DMS79 (cell line): ENCODE results near the gene GMDS.

ENCODE experiments used
- DNase-seq: peaks from one replicate; lab custom pipeline; 2025; lab: John Stamatoyannopoulos, UW

The GMDS gene

DNA sequence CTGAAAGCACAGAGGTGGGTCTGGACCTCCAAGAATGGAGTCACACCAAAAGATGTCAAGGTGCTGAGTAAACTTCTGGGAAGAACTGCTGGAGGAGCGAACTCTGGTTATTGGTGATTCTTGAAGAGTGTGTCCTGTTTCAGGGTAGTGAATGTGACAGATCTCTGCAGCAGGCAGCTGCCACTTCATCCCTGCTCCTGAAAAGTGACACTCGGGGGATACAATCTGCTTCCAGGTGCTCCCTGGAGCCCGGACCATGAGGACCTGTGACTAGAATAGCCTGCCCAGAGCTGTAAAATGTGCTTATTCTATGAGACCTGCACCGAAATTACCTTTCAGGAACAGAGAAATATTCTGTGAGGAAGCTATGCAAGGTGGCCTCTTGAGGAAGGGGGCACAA is 444.6 kb downstream of the GMDS start:
- no peak for DNase-seq

DNA sequence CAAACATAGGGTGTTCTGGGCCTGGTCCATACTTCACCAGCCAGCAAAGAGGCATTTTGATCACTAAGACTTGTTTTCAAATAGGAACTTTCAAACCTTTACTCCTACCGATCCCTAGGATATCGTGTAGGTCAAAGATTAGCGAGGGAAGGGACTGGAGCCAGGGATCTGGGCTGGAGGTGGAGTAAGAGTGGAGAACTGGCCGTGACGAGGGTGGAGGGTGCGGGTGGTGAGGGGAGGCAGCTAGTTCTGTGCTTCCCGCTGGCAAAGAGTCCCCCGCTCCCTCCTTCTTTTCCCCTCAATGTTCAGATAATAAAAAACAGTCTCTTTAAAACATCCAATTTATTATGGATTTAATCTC is 446.5 kb downstream of the GMDS start:
- DNase-seq, result no peak

DNA sequence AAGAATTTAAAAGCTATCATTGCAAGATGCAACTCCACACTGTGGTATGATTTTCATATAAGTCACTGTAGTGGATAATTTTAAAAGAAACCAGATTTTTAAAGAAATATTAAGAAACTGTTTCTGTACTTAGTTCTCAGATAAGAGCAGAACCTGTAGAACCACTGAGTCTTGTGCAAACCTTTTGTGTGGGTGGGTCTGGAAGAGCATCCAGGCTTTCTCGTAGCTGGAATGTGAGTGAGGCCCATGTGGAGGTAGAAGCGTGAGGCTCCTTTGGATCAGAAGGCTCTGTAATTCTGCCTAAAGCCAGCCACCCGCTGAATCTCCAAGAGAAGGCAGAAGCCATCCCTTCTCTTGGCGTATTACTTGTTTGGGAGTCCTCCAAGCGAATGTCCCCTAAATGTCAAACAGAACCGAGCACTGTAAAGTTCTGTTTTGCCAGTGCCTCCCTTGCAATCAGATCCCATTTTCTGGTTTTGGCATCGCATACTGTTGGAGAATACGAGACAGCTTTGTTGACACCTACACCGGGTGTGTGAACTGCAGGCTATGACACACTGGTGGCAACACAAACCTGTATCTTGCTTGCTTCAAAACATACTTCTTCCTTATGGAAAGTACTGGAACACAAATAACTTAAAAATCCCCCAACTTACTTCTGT is 447.0 kb downstream of the GMDS start:
- no peak for DNase-seq

DNA sequence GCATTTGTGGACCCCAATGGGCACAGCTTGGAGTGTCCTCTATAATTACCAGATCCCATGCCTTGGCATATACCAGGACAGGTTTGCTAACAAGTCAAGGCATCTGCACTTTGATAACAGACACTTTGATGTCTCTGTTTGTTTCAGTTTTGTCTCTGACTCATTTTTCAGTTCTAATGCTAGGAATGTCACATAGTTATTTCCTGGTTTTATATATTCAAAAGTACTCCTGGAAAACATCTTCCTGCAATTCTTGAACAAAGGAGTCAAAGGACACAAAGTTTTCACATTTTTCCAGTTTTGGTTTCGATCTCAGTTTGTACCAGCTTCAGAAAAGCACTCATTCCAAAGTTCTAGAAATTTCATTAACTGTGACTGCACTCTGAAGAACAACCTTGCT is 447.6 kb downstream of the GMDS start:
- no peak for DNase-seq

DNA sequence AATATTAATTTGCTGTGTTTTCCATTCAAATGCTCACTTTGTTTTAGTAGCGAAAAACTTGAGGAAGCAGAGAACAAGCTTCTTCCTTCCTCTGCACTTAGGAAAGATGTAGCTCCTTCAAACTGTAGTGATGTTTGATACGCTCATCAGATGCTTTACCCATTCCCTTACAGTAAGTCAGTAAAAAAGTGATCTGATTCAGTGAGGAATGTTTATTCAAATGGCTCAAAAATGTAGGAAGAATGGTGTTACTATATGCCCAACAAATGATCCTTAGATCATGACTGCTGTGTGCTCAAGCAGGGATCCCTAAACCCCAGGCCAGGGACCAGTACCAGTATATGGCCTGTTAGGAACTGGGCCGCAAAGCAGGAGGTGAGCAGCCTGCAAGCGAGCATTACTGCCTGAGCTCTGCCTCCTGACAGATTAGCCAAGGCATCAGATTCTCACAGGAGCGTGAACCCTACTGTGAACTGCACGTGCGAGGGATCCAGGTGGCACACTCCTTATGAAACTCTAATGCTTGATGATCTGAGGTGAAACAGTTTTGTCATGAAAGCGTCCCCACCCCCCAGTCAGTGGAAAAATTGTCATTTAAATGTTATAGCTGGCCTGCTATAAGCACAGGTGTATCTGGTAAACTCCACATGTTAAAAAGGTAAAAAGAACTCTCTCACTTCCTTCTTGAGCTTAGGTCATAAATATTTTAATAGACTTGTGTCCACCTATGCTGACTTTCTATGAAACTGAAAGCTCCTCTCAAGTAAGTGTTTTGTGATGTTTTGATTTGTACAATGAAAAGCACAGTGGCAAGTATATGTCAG is 448.5 kb downstream of the GMDS start:
- DNase-seq, result no peak

DNA sequence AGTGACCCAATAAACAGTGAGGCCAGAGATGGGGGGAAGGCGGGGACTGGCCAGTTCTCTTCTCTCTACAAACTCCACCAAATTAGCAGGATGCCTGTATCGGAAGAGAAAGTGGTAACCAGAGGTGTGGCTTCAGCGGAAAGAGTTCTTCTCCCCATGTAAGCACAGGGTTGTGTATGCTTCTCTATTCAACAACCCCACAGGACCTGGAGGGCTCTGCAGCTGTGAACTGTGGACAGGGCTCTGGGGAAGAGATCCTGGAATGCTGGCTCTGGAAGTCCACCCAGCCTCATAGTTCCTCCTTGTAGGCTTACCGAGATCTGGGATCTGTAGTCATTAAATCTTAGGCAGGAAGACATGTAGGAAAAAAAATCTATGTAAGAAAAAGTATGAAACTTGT is 449.5 kb downstream of the GMDS start:
- DNase-seq, result no peak

DNA sequence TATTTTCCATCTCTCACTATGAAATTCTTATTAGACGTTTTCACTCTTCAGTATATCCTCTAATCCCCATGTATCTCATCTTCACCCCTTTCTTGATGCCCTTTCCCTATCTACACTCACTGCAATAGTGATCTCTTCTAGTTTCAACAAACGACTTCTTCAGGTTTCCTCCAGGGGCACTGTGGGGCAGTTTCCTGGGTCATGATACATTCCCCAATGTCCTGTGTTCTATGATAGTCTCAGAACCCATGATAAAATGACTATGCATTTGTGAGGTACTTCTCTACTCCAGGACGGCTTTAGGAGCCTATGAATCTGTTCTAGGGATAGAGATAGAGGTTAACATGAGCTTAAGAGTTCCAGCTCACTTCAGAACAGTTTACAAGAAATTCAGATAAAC is 452.4 kb downstream of the GMDS start:
- no peak for DNase-seq

DNA sequence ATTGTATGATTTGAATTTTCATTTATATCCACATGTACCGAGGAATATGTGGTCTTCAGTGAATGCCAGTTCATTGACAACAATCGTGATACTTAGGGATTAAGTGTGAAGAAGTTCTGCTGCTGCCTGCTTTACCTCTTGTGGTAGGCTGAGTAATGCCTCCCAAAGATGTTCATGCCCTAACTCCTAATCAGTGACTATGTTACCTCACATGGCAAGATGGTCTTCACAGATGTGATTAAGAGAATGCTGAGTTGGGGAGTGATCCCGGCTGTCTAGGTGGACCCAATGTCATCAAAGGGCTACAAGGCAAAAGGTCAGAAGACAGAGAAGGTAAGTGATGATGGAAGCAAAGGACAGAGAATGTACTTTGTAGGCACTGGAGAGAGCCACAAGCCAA is 454.7 kb downstream of the GMDS start:
- DNase-seq, result no peak

DNA sequence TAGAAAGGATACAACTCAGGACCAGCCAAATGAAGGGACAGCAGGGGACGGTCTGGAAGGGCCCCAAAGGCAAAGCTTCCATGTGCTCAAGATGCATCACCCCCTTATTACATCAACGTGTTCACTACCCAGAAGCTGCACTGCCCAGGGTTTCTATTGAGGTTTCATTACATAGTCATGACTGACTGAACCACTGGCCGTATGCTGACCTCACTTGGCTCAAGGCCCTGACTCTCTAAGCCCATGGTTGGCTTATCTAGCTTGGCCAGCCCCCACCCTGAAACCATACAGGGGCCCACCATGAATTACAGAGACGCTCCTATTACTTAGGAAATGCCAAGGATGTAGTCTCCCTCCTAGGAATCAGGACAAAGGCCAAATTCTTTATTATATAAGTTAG is 456.3 kb downstream of the GMDS start:
- no peak for DNase-seq

DNA sequence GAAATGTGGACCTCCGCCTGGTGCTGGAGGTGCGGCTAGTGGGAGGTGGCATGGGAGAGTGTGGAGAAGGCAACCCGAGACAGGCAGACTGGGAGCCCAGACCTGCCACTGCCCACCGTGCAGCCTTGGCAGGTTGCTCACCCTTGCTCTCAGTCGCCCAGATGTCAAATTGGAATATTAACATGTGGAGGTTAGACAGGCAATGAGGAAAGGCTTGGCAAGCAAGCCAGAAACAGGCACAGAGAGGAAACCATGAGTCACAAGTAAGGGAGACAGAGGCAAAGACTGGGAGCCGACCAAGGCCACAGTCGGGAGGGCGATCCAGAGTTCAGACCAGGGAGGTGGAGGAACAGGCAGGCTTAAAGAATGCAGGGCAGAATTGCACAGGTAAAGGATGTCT is 457.5 kb downstream of the GMDS start:
- DNase-seq, result no peak

DNA sequence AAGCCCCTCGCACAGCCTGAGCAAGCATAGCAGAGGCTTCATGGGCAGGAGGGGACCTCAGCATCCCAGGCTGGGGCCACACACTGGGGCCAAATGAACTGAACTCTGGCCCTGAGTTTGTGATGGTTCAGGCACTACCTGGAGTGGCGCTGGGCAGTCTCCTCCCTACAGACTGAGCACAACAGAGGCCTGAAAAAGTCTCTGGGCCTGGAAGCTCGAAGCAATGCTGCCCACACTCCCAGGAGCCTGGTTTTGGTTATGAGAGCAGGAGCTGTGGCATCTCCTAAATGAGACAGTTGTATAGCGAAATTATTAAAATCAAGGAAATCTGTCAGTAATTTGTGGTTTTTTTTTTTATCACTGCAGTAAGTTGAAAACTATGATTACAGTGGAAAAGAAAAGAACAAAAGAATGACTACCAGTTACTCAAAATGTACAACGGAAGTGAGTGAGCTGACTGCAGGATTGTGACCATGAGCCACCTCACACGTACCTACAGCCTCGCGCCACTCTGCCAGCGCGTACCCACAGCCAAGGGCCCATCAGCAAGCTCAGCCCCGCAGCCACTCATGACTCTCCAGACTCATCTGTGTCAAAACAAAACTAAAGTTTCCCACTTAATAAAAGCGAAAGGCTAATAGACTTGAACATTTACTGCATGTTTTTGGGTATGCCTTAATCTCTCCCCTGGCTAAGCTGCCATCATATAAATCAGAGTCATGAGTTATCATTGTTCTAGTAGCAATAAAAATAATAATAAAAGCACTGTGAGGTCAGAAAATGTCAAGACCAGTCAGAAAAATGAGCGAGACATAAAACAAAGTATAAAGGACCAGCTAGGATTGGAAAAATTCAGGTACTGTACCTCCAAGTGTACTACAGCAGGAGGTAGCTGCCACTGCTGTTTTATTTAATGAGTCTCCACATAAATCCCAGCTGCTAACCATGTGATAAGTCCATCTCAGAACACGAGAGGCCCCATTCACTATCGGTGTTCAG is 458.7 kb downstream of the GMDS start:
- DNase-seq, result no peak

DNA sequence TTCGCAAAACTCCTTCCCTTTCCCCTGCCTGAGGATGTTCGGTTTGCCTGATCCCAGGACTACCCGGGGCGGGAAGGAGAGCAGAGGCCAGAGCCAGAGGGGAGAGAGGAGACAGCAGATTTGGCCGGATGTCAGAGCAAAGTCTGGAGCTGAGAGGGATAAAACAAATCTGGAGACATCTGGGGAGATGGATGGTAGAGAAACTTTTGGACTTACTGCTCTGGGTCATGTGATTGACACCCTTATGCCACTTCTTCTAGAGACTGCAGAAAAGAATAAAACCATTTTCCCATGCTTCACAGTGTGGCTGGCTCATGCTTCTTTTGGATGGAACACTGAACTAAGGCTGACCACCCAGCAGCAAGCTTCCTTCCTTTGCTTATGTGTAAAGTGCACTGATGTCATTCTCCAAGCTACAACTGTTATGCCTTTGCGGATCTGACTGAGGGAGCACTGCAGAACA is 461.0 kb downstream of the GMDS start:
- DNase-seq, result no peak

DNA sequence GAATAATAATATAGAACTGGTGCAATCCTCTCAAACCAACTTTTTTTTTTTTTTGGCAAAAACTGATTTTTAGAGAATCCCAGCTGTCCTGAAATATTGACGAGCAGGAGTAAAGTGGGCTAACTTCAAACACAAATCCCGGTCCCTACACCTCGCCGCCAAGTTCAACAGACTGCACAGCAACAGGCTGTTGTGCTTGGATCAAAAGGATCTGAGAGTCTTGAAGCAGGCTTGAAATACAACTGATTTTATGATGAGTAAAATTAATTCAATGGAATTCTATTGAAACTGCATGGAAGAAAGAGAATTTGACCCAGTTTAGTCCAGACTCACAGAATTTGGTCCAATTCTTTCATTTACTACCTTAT is 463.6 kb downstream of the GMDS start:
- no peak for DNase-seq

DNA sequence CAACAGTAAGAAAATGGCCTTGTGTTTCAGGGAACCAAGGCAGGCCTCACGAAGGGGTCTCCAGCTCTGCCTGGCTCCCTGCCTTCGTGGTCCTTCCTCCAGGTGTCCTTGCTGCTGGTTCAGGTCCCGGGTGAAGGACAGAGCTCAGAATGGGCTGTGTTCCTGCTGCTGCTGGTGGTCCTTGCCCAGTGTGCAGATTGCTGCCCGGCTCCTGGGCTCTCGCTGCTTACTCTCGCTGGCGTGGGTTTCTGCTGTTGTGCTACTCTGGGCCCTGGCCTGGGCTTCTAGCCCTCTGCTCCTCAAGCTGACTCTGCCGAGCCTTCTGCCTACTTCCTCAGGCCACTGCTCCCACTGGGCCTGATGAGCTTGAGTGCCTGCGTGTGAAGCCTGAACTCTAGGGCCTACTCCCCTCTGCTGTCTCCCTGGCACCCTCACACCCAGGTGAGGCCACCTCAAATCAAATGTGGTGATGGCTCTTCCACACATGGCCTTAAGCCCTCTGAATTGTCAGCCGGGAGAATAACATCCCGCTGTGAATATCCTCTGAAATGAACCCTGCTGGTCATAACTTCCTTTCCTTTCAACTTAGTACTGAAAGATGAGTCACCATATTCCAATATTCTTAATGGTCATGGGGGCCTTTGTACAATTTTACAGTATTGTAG is 464.1 kb downstream of the GMDS start:
- DNase-seq, result no peak

DNA sequence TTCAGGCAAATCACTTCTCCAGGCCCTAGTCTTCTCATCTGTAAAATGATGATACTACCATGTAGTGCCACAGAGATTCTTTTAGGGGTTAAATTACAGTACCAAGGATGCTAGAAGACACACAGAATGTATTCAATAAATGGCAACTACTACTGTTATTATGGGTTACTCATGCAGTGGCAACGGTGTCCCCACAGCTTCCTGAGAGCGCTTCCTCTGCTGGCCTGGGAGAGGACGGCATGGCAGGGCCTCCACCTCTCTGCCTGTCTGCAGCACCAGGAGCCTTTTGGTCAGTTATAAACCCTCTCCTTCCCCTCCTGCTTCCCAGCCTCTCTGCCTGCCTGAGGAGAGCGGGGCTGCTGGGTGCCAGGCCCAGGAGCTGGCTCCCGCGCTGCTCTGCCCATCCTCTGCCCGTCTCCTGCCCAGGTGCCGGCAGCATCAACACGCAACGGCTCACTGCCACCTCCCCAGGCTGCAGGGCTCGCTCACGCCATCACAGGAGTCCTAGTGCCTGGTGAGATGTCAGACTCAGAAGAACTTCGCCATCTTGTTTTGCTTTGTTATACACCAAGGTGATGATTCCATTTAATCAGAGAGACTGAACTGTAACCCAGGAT is 465.0 kb downstream of the GMDS start:
- no peak for DNase-seq

DNA sequence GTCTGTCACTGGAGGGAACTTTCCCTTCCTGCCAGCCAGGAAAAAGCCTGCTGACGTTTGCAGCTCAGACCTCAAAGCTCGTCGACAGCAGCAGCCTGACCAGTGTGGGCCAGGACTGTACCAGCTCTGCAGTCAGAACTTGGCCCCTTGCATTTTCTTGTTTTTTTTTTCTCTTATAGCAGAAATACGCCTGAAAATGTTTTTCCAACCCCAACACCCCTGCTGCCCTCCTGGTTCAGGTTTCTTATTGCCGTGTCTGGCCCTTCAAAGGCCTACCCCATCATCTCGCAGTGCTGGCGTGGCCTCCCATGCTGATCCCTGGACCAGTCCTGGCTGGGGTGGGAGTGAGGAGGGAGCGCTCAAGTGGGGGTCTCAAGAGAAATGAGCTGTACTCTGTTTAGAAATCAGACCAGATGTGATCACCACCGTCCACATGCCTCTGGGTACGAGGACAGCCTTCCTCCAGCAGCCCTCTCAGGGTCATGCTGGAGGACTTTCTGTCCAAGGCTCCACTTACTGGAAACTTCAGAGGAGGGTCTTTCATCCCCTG is 466.6 kb downstream of the GMDS start:
- no peak for DNase-seq

DNA sequence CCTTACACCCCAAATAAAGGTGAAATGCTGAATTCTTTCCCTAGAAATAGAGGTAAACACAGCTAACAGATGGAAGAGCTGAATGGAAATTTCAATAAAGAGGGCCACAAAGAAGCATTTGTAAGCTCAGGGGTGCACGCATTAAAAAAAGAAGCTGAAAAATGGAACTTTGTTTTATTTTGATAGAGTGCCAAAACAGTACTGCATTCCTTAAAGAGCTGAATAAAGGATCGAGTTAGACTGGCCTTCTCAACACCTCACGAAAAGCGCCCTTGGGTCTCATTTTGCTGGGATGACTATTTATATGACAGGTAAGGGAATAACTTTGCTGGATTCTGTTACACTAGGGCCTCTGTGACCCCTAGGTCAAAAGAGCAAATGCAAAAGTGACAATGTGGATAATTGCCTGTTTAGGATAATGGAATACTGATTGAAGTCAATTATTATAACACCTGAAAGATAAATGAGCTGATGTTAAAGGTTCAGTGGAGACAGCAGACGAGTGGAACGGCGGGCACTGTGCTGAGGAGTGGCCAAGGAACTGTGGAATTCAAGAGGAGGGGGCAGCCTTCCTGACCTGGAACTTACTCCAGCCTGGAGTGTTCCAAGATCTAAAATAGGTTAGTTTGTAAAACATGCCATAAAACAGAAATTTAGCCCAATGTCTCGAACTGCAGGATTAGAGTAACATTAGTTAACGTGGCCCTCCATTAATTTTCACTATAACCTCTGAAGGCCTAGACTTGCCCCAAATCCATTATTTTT is 467.3 kb downstream of the GMDS start:
- DNase-seq, result no peak

DNA sequence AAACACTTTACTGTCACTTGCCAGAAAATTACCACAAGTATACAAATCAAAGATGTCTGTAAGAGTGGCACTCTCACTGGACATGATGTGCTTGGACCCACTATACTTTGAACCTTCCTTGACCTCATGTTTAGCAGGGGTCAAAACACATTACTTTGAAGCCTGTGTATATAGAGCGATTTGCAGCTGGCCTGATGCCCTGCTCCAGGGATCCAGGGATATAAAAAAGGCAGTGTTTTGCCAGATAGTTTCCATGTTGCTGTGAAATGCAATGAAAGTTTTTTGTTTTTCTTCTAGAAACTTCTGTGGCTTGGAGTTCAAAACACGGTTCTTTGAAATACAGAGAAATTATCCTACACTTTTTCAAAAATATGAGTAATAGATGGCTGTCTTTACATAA is 470.0 kb downstream of the GMDS start:
- DNase-seq, result no peak

DNA sequence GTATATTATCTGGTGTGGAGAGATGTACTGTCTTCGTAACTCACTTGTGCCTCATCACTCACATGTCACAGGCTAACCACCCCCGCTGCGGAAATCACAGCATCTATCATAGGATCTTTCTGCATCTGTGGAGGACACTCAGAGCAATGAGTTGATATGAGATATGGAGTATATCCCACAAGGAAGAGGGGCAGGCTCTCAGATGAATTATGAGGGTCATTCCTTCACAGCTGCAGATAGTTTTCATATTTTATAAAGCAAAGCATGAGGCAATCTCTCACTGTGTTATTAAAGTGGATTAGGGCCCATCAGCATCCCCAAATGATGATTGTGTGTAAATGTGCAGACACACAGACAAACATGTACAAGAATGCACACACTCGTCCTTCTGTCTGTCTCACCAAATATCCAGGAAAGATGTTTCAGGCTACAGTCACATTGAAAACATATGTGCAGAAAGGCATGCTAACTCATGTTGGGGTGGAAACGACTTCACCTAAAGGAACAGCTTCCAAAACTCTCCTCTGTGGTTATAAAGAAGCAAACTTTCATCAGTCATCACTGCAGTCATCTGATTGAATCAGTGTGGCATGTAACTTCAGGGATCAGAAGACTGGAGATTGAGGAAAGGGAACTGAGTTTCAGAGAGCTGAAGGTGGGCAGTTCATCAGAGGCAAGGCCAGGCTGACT is 471.0 kb downstream of the GMDS start:
- DNase-seq, result no peak

DNA sequence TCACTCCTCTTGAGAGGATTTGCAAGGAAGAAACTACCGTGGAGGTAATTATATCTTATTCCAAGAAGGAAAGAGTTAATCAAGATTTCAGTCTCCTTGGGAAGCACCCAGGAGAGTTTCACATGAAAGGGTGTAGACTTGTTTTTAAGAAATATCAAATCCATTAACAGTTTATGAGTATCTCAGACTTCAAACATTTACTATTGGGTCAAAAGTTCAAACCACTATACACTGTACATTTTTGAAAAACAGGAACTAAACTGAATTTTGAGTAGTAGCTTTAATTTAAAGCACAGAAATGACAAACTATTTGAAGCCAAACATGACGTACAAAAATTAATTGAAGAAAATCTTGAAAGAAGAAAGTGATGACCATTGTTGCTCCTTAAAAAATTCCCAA is 471.7 kb downstream of the GMDS start:
- DNase-seq, result no peak
